GM12873 (cell line): Measurements from ENCODE around the gene HIF1A.

ENCODE experiments used
- CTCF ChIP-seq: IDR thresholded peaks from 2 replicates; pipeline ENCODE4 v1.5.1; 2012; ENCODE audit warnings: low read depth, mild to moderate bottlenecking, moderate library complexity, low read length, control low read depth; ENCODE audit not compliant: insufficient read depth; ENCODE audit errors: missing control alignments

HIF1A gene

GRCh38 chr14:61691495-61691894 is 3.8 kb upstream of the HIF1A start:
- no peak for TF ChIP-seq CTCF

- TF ChIP-seq CTCF, result no peak
Observed at GRCh38 chr14:61694039-61694438, 1.3 kb upstream of the HIF1A start.

- no peak for TF ChIP-seq CTCF
Observed at GRCh38 chr14:61695695-61696527, 598 bp downstream of the HIF1A start.

GRCh38 chr14:61696753-61697318 is 1.5 kb downstream of the HIF1A start:
- no peak for TF ChIP-seq CTCF

GRCh38 chr14:61698206-61698980 is 3.1 kb downstream of the HIF1A start:
- no peak for TF ChIP-seq CTCF

GRCh38 chr14:61699027-61699426 is 3.7 kb downstream of the HIF1A start:
- no peak for TF ChIP-seq CTCF
